Measurements from ENCODE around the gene PPARG.

The PPARG gene

GRCh38 chr3:12316253-12316652 lies 27.4 kb downstream of the PPARG start:
- no peak for DNase-seq

- DNase-seq: no peak
These were observed 28.0 kb downstream of the PPARG start for GRCh38 chr3:12316729-12317351.

- no peak for DNase-seq
These were observed 29.0 kb downstream of the PPARG start for GRCh38 chr3:12317914-12318313.

- DNase-seq: no peak
These were observed 30.1 kb downstream of the PPARG start for GRCh38 chr3:12318758-12319621.

GRCh38 chr3:12321015-12321414 lies 32.1 kb downstream of the PPARG start:
- no peak for DNase-seq

GRCh38 chr3:12323237-12323636 lies 34.4 kb downstream of the PPARG start:
- no peak for DNase-seq

- DNase-seq: no peak
These were observed 37.0 kb downstream of the PPARG start for GRCh38 chr3:12325586-12326515.

- DNase-seq: no peak
These were observed 38.2 kb downstream of the PPARG start for GRCh38 chr3:12327021-12327420.

- no peak for DNase-seq
These were observed 39.4 kb downstream of the PPARG start for GRCh38 chr3:12328132-12328836.

GRCh38 chr3:12328837-12329462 lies 40.1 kb downstream of the PPARG start:
- DNase-seq: no peak

- no peak for DNase-seq
These were observed 45.9 kb downstream of the PPARG start for GRCh38 chr3:12334786-12335185.

- DNase-seq: no peak
These were observed 46.6 kb downstream of the PPARG start for GRCh38 chr3:12335421-12335820.

- no peak for DNase-seq
These were observed 47.2 kb downstream of the PPARG start for GRCh38 chr3:12336099-12336498.

GRCh38 chr3:12338595-12339546 lies 50.0 kb downstream of the PPARG start:
- no peak for DNase-seq

- DNase-seq: no peak
These were observed 51.0 kb downstream of the PPARG start for GRCh38 chr3:12339701-12340480.

- no peak for DNase-seq
These were observed 51.6 kb downstream of the PPARG start for GRCh38 chr3:12340506-12340905.

- no peak for DNase-seq
These were observed 53.3 kb downstream of the PPARG start for GRCh38 chr3:12342151-12342550.

- DNase-seq: no peak
These were observed 54.2 kb downstream of the PPARG start for GRCh38 chr3:12343047-12343501.

GRCh38 chr3:12345141-12345561 lies 56.3 kb downstream of the PPARG start:
- DNase-seq: no peak
